ENCODE data around the gene CDC27.
"Not testable (repeated sequence)": the region's sequence is repeated elsewhere in the genome, so short reads cannot be mapped to it uniquely, and the experiment has no call there.

CDC27 gene, protein sequence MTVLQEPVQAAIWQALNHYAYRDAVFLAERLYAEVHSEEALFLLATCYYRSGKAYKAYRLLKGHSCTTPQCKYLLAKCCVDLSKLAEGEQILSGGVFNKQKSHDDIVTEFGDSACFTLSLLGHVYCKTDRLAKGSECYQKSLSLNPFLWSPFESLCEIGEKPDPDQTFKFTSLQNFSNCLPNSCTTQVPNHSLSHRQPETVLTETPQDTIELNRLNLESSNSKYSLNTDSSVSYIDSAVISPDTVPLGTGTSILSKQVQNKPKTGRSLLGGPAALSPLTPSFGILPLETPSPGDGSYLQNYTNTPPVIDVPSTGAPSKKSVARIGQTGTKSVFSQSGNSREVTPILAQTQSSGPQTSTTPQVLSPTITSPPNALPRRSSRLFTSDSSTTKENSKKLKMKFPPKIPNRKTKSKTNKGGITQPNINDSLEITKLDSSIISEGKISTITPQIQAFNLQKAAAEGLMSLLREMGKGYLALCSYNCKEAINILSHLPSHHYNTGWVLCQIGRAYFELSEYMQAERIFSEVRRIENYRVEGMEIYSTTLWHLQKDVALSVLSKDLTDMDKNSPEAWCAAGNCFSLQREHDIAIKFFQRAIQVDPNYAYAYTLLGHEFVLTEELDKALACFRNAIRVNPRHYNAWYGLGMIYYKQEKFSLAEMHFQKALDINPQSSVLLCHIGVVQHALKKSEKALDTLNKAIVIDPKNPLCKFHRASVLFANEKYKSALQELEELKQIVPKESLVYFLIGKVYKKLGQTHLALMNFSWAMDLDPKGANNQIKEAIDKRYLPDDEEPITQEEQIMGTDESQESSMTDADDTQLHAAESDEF

DNA sequence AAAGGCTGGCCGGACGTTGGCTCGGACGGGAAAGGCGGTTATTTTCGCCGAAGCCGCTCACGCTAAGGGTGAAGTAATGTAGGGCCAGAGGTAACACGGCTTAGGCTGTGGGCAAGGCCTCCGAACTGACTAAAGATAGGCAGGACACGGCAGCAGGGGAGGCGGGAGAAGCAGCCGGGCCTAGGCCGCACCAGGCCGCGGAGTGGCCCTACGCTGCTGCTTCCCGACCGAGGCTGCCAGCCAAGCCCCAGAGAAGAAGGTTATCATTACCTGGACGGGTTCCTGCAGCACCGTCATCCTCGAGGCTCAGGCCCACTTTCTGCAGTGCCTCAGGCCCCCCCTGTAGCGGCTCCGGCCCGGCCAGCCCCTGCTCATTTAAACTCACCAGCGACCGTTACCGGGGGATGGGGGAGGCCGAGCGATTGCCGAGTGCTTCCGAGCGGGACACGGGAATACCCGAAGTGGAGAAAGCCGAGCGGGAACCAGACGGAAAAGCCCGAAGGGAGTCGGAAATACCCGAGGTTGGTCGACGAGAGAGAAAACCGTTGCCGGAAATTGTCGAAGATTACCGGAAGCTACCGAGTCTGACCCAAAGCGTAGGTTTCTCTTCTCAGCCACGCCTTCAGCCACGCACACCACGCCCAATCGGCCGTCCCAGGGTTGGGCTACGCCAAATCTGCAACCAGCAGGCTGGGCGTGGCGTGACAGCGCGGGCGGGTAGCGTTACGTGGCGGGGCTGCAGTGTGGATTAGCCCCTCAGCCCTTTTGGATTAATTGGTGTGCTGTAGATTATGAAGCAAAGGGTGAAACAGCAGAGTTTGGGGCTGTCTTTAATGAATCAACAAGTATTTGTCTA is at the start of gene CDC27:
Gene CDC27, minus strand, starts transcription at position 420 of the 856 bp plus-strand sequence. Its CDS starts 123 bp downstream, at position 297.
- peak; percentile 99 for DNase-seq (ENCODE audit: low spot score)
- FAIRE-seq: peak; percentile 100

DNA sequence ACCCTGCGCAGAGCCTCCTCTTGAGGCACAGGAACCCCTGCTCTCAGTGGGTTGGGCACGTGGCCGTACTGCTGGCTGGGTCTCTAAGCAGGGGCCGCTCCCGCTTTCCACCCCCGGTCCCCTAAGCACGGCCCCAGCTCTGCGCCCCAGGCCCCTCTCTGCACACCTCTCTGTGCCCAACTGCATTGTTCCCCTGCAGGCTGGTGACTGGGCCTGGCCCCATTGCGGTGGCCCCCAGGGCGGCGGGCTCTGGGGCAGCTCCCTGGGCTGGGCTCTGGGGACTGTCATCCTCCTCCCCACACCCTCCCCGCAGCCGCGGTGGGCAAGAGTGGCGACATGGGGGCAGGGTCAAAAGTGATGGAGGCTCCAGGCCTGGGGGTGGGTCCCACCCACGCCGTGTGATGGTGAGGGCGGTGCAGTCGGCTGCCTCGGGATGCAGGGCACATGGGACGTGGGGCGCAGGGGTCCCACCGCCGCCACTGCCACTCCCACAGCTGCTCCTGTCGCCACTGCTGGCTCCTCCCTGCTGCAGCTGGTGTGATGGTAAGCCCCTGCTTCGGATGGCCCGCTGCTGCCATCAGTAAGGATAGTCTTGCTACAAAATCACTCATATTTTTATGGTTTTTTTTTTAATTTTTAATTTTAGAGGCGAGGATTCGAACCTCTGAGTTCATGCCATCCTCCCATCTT is 49.4 kb upstream of the CDC27 start:
- no peak for FAIRE-seq
- no peak for DNase-seq (ENCODE audit: low spot score)

DNA sequence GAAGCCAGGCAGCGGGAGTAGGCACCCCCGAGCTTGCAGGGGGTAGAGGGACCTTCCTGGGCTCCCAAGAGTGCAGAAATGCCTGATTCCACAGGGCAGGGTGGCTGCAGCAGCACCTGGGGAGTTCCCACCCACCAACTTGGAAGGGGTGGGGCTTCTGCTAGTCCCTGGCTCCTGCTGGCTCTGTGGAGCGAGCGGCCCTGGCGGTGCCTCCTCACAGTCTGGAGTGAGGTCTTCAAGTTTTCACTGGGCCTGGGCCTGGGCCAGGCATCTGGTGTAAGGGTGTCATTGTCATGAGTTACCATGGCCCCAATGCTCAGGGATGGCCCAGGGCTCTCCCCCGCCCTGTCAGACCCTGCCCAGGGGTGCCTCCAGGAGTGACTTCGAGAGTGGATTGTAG is 48.7 kb upstream of the CDC27 start:
- FAIRE-seq (no peak), DNase-seq (ENCODE audit: low spot score) (no peak)

DNA sequence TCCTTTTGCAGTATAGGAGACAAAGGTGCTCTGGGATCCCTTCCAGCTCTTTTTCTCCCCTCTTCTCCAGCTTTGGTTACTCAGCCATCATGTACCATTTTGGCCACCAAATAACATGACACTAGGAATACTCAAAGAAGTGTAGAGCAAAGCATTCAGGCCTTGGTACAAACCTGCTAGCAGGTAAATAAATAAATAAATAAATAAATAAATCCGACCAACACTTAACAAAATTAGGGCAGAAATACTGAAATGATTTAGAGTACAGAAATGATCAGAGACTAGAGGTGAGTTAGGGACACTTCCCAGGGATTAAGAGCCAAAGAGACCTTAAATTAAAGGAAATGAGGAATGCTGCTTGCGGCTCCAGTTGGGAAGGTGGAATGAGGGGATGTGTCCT is 46.8 kb upstream of the CDC27 start:
- FAIRE-seq: no peak
- DNase-seq (ENCODE audit: low spot score): no peak

DNA sequence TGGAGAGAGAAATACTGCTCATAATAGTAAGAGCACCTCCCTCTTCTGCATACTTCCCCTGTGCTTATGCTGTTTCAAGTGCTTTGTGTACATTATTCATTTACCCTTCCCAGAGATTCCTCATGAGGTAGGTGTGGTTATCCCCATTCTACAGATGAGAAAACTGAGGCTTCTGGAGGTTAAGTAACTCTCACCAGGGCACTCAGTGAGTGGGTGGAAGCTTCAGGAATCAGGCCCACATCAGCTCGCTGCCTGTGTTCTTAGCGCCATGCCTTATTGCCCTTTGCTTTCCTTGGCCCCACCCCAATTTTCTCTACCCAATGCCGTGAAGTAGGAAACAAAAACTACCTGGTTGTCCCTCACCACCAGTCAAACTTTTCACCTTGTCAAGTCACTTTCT is 46.4 kb upstream of the CDC27 start:
- no peak for FAIRE-seq

DNA sequence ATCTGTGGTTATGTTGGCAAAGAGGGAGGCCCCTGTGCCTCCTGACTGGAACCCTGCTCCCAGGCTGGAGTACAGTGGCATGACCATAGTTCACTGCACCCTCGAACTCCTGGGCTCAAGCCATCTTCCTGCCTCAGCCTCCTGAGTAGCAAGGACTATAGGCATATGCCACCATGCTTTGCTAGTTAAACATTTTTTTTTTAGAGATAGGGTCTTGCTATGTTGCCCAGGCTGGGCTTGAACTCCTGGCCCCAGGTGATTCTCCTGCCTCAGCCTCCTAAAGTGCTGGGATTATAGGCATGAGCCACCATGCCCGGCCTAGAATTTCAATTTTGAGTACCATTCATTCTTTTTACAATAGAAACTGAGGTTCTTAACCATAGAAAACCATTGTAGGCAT is 43.4 kb upstream of the CDC27 start:
- FAIRE-seq: no peak
- no peak for DNase-seq (ENCODE audit: low spot score)

More for the DNA sequence above, 46.4 kb upstream of the CDC27 start:
- DNase-seq (ENCODE audit: low spot score): no peak

DNA sequence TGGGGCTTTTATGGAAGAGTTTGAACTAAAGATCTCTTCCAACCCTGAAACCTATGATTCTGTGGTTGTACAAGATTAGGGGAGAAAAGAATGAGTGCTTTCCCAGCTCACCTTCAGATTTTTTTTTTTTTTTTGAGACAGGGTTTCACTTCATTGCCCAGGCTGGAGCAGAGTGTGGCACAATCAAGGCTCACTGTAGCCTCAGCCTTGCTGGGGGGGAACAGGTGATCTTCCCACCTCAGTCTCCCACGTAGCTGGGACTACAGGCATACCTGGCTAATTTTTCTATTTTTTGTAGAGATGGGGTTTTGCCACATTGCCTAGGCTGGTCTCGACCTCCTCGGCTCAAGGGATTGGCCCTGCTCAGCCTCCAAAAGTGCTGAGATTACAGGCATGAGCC is 42.8 kb upstream of the CDC27 start:
- DNase-seq (ENCODE audit: low spot score): no peak

DNA sequence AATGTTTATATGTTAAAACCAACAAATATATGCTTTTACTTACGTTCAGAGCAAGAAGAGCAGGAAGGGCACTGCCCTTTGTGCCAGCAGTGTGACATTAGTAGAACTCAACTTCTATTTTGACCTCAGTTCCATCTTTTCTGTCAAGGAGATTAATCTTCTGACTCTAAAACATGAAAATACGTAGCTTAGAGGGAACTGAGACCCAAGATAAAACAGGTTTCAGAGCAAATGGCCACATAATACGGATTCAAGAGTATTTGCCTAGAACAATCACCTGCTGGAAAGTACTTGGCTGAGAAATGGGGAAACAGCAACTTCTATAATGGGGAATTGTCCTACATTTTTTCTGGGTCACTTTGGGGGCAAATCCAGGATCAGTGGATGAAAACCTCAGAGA is 42.2 kb upstream of the CDC27 start:
- no peak for DNase-seq (ENCODE audit: low spot score)
- no peak for FAIRE-seq

More for the DNA sequence above, 42.8 kb upstream of the CDC27 start:
- FAIRE-seq: no peak

DNA sequence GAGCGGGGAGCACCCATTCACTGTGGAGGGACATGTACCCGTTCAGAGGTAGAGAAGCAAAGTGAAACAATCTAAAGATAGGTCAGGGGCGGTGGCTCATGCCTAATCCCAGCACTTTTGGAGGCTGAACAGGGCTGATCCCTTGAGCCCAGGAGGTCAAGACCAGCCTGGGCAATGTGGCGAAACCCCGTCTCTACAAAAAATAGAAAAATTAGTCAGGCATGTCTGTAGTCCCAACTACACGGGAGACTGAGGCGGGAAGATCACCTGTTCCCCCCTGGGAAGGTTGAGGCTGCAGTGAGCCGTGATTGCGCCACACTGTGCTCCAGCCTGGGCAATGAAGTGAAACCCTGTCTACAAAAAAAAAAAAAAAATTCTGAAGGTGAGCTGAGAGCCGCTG is 41.8 kb upstream of the CDC27 start:
- FAIRE-seq (no peak), DNase-seq (ENCODE audit: low spot score) (no peak)

DNA sequence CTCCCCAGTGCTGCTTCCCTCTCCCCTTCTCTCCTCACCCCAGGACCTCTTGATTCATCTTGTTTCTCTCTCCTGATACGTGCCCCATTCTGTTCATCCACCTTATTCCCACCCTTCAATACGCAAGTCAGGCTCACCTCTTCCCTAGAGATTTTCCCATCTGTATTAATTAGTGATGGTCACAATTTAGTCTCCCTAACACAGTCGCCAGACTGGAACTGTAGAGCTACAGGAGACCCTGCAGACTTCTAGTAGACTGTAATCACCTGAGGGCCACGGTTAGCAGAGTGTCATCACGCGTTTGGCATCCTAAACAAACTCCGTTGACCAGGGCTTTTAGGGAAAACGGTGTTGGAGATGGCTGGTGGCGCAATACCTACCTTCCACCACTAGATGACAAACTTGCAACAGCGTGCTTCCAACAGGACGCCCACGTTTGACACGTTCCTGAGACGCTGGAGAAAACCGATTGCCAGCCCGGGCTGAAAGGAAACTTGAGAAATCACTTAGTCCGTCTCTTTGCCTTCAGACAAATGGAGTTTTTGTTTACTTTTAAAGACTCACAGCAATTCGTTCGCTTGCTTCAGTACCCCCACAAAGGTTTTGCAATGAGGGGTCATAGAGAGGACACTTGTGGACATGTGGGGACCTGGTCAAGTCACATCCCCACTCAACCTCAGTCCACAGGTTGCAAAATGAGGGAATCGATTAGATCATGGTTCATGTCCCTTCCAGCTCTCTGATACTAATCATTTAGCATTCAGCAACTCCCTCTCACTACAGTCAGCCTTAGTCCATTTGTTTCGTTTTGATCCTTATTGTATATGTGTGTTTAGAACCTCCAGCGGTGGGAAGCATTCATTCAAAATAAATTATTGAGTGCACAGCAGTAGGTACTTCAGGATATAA is 40.7 kb upstream of the CDC27 start:
- DNase-seq (ENCODE audit: low spot score): peak; percentile 89
- FAIRE-seq: peak; percentile 37

DNA sequence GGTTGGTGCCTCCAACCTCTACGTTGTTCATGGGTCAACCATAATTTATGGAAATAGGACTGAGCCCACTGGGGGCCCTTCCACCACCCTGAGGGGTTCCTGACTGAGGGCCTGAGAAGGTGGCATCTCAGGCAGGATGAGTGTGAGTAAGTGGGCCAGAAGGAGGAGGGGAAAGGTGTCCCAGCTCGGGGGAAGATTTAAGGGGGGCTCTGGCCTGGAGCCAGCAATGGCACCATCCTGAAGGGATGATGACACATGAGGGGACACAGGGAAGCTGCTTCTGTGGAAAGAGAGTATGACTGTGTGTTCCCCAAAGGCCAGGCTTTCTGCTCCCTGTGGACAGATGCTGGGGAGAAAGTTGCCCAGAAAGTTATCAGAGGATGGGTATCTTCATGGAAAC is 38.8 kb upstream of the CDC27 start:
- FAIRE-seq: no peak

DNA sequence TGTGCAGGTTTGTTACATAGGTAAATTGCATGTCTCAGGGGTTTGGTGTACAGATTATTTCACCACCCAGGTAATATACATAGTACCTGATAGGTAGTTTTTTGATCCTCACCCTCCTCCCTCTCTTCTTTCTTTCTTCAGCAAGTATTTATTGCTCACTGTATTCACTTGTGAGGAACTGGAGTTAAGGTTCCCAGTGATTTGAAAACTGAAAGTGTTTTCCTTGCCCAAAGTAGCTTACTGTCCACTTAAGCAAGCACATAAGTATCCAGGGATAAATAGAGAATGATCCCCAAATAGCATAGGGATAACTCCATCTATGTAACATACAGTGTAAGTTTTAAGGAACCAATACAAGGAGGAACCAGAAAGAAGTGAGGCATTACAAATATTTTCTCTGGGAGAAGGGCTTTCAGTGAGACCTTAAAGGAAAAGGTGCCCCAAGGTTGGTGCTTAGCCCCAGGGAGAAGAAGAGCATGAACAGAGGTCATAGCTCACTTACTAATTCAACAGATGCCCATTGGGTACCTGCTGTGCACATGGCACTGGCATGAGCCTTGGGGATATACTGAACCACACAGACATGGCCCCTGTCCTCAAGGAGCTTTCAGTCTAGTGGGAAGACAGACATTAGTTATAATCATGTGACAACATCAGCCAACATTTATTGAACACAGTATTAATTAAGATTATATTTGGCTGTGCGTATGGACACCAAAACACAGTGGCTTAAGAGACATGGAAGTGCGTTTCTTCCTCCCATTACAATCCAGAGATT is 37.0 kb upstream of the CDC27 start:
- no peak for FAIRE-seq

More for the DNA sequence above, 38.8 kb upstream of the CDC27 start:
- DNase-seq (ENCODE audit: low spot score): no peak

DNA sequence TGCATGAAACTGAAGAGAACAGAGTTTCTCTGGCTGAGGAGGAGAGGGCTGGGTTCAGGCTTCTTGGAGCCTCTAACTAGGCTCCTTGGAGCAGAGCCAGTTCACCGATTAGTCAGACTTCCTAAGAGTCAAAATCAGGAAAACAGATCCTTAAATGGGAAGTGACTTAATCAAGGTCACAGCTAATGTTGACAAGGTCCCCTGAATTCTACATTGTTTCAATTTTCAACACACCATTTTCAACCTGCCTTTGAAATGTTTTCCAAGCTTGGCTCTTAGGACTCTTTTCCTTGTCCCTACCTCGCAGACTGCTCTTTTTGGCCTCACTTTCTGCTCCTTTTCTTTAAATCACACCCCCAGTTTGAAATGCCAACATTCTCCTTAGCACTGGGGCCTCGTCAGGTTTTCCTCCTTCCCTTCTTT is 36.4 kb upstream of the CDC27 start:
- FAIRE-seq: no peak
- peak; percentile 63 for DNase-seq (ENCODE audit: low spot score)

More for the DNA sequence above, 37.0 kb upstream of the CDC27 start:
- no peak for DNase-seq (ENCODE audit: low spot score)

DNA sequence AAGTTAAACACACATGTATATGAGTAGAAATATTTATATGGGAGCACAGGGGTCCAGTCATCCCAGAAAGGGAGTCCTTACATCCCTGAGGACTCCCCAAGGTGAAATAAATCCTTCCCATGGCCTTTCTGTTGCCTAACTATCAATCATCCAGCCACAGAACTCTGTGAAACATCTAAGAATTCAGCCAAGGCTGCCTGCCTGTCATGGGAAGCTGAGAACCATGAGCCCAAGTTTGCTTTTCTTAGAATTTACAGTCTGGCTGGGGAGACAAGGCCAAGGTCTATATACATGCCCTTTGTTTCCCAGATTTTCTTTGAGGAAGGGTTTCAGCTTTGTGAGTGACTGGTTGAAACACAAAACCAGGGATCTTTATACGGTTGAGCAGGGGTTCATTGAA is 35.9 kb upstream of the CDC27 start:
- DNase-seq (ENCODE audit: low spot score): no peak
- no peak for FAIRE-seq

DNA sequence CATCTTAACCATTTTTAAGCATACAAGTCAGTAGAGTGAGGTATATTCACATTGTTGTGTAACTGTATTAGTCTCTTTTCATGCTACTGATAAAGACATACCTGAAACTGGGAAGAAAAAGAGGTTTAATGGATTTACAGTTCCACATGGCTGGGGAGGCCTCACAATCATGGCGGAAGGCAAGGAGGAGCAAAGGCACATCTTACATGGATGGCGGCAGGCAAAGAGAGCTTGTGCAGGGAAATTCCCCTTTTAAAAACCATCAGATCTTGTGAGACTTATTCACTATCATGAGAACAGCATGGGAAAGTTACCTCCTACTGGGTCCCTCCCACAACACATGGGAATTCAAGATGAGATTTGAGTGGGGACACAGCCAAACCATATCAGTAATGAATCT is 35.0 kb upstream of the CDC27 start:
- DNase-seq (ENCODE audit: low spot score); FAIRE-seq: not testable (repeated sequence)

DNA sequence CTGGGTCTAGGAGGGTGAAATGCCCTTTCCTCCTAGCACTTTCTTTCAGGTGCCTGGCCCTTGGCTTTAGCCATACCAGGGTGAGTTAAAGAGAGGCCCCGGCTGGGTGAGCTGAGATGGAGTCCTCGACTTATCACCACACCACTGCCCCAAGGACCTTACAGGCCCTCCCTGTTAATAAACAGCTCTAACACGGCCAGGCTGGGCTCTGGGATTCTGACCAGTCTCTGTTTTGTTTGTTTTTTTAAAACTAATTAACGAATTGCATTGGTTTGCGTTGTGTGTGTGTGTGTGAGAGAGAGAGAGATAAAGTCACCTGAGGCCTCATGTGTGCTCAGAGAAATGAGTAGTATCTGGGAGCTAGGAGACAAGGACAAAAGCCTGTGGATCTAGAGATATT is 34.4 kb upstream of the CDC27 start:
- DNase-seq (ENCODE audit: low spot score): no peak
- FAIRE-seq: no peak

DNA sequence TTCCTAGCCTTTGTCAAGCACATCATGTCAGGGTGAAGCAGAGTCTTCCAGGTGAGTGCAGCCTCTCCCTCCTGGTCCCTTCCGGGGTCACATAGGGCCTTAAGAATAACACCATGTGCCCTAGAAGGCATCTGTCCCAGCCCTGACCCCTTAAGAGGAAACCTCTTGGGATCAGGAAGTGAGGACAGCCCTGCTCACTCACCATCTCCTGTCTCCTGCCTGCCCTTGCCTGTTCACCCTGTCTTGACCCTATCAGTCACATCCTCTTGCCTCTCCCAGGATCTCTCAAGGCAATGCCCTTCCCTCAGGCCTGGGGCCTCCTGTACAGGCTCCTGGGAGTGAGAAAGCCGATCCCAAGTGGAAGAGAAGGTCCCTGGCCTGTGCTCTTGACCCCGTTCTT is 33.9 kb upstream of the CDC27 start:
- FAIRE-seq (no peak), DNase-seq (ENCODE audit: low spot score) (no peak)

DNA sequence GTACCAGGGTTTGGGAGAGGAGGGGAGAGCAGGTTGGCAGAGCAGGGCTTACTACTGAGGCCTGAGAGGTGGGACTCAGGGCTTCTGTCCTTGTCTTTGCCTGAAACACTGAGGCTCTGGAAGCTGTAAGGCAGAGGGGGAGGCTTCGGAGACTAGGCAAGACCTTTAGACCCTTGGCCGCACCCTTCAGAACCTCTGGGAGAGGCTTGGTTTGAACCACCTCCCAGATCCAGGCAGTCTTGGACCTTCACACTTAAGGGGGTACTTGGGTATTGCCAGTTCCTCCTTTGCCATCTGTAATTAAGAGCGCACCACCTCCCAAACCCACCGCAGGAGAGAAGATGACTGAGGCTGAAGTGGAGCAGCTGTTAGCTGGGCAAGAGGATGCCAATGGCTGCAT is 33.0 kb upstream of the CDC27 start:
- FAIRE-seq (no peak), DNase-seq (ENCODE audit: low spot score) (no peak)

DNA sequence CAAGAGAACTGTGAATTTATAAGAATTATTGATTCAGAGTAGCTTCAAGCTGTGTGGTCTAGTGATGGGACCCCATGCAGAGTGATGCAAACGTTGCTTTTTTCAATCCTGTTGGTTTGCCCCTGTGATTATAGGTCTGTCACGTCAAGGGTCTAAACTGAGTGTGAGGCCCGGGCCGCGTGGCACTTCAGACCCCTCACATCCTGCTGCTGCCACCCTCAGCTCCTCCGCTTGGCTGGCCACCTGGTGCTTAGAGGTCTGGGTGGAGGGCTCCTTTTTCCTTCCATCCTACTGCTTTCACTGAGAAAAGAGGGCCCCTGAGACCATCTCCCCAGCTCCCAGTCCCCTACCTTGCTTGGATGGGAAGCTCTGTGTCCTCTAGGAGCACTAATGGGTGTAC is 32.1 kb upstream of the CDC27 start:
- FAIRE-seq (no peak), DNase-seq (ENCODE audit: low spot score) (no peak)

Data from urothelium cell line (cell line).